ENCODE results near the gene CEMP1.
"Not testable (repeated sequence)": the region's sequence is repeated elsewhere in the genome, so short reads cannot be mapped to it uniquely, and the experiment has no call there.

Gene CEMP1

GRCh38 chr16:2531371-2531695 is at the start of gene CEMP1:
TSS of gene CEMP1 (minus strand) at chr16:2531408. CDS start at chr16:2531073, 335 bp downstream.
- no peak for DNase-seq

GRCh38 chr16:2580818-2581217 is 49.6 kb upstream of the CEMP1 start:
- not testable (repeated sequence) for DNase-seq

- DNase-seq: not testable (repeated sequence)
These were observed 48.9 kb upstream of the CEMP1 start for GRCh38 chr16:2580143-2580542.

- not testable (repeated sequence) for DNase-seq
These were observed 47.7 kb upstream of the CEMP1 start for GRCh38 chr16:2578905-2579304.

GRCh38 chr16:2577044-2577443 is 45.8 kb upstream of the CEMP1 start:
- not testable (repeated sequence) for DNase-seq

- not testable (repeated sequence) for DNase-seq
These were observed 44.6 kb upstream of the CEMP1 start for GRCh38 chr16:2575839-2576238.

GRCh38 chr16:2572704-2573103 is 41.5 kb upstream of the CEMP1 start:
- not testable (repeated sequence) for DNase-seq

GRCh38 chr16:2568573-2568972 is 37.4 kb upstream of the CEMP1 start:
- DNase-seq: not testable (repeated sequence)

GRCh38 chr16:2567506-2567905 is 36.3 kb upstream of the CEMP1 start:
- DNase-seq: not testable (repeated sequence)

GRCh38 chr16:2560798-2561133 is 29.6 kb upstream of the CEMP1 start:
- not testable (repeated sequence) for DNase-seq

- not testable (repeated sequence) for DNase-seq
These were observed 29.1 kb upstream of the CEMP1 start for GRCh38 chr16:2560131-2560797.

- DNase-seq: not testable (repeated sequence)
These were observed 25.9 kb upstream of the CEMP1 start for GRCh38 chr16:2557150-2557549.

GRCh38 chr16:2554709-2555425 is 23.7 kb upstream of the CEMP1 start:
- DNase-seq: not testable (repeated sequence)

GRCh38 chr16:2551420-2551889 is 20.2 kb upstream of the CEMP1 start:
- DNase-seq: not testable (repeated sequence)

- not testable (repeated sequence) for DNase-seq
These were observed 19.2 kb upstream of the CEMP1 start for GRCh38 chr16:2550283-2550878.

GRCh38 chr16:2543771-2544170 is 12.6 kb upstream of the CEMP1 start:
- not testable (repeated sequence) for DNase-seq

GRCh38 chr16:2541409-2541808 is 10.2 kb upstream of the CEMP1 start:
- not testable (repeated sequence) for DNase-seq

GRCh38 chr16:2540912-2541311 is 9.7 kb upstream of the CEMP1 start:
- DNase-seq: not testable (repeated sequence)

GRCh38 chr16:2539845-2540458 is 8.7 kb upstream of the CEMP1 start:
- not testable (repeated sequence) for DNase-seq

- DNase-seq: not testable (repeated sequence)
These were observed 8.1 kb upstream of the CEMP1 start for GRCh38 chr16:2539192-2539844.

- peak; percentile 88 to 95 (median 92) for DNase-seq
These were observed 6.5 kb upstream of the CEMP1 start, which contains the start of gene PDPK1 for GRCh38 chr16:2537451-2538379. TSS of gene PDPK1 (plus strand) at chr16:2538021. CDS start at chr16:2538113, 92 bp downstream.

GRCh38 chr16:2535625-2536013 is 4.4 kb upstream of the CEMP1 start:
- DNase-seq: no peak

Data from stimulated activated naive CD4-positive, alpha-beta T cell (primary cell).